ENCODE results near the gene CLEC16A. TPM values are rescaled to one million over a fixed set of nuclear protein-coding genes. Genes with fewer than 3 reads are reported as not detected.

CLEC16A gene
- total RNA-seq = 10 to 100 TPM; 20.2 to 28.8 (median 22.8) TPM

GRCh38 chr16:10944249-10945064 lies at the start of gene CLEC16A:
CLEC16A (plus strand) TSS chr16:10944564; CDS start chr16:10944718, 154 bp downstream.
- no peak for TF ChIP-seq CTCF (IDR thresholded peaks at IDR 0.05; ENCODE audit: low read depth)

DNA sequence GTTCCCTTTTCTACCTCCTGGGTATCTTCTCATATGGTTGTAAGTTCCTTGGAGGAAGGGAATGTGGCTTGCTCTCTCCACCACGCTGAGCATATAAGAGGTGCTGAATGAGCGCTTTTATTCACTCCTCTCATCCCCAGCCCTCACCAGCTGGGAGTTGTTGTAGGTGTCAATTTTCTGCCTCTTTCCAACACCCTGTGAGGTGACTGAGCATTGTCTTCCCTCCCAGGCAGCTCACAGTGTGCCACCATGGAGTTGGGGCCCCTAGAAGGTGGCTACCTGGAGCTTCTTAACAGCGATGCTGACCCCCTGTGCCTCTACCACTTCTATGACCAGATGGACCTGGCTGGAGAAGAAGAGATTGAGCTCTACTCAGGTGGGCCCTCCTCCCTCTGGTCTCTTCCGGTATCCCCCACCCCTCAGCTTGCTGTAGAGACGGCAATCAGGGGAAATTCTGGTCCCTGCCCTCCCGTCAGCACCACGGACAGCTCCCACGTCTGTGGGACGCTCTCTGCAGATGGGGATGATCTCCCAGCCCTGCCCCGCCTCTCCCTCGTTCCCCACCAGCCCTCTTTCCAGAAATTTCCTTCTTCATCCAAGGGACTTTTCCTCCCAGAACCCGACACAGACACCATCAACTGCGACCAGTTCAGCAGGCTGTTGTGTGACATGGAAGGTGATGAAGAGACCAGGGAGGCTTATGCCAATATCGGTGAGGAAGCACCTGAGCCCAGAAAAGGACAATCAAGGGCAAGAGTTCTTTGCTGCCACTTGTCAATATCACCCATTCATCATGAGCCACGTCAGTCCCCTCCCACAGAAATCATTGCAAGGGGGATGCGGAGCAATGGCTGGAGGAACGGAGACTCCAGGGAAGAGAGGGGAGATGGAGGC lies 49.1 kb upstream of the CLEC16A start:
- no peak for TF ChIP-seq CTCF (IDR thresholded peaks at IDR 0.05; ENCODE audit: low read depth)

DNA sequence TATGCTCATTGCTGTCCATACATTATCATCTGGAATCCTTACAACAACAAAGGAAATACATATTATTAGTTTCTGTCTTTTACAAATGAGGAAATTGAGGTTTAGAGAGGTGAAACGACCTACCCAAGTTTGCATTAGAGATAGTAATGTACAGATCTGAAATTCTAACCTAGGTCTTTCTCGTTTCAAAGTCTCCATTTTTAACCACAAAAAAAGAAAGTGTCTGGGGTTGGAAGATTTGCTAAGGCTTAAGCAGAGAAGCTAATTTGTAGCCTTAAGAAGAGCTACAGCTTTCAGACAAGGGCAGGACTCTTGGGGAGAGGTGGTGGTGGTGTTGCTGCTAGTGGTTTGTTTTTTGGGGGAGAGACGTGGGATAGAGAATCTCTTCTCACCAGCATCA lies 48.2 kb upstream of the CLEC16A start:
- TF ChIP-seq CTCF (IDR thresholded peaks at IDR 0.05; ENCODE audit: low read depth) = no peak

DNA sequence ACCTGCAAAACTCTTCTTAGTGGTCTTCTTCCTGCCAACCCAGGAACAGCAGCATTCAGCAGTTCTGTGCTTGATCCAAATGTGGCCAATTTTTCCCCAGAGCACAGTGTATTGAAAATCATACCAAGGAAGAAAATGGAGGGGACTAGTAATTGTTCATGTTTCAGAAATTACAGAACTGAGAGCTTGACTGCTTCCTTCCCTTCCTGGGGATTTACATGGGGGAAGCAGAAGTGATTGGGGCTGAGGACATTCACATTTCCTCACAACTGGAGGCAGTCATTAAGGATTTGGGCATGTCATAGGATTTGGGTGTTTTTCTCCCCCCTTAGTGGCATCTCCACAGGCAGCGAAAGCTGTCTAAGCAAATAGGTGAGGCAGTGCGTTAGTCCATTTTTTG lies 47.6 kb upstream of the CLEC16A start:
- no peak for TF ChIP-seq CTCF (IDR thresholded peaks at IDR 0.05; ENCODE audit: low read depth)

DNA sequence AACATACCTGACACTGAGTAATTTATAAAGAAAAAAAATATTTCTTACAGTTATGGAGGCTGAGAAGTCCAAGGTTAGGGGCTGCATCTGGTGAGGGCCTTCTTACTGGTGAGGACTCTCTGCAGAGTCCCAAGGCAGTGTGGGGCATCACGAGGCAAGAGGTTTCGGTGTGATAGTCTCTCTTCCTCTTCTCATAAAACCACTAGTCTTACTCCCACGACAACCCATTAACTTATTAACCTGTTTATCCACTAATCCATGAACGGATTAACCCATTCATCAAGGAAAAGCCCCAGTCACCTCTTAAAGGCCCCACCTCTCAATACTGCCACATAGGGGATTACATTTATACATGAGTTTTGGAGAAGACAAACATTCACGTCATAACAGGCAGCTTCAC lies 47.2 kb upstream of the CLEC16A start:
- TF ChIP-seq CTCF (IDR thresholded peaks at IDR 0.05; ENCODE audit: low read depth) = no peak

DNA sequence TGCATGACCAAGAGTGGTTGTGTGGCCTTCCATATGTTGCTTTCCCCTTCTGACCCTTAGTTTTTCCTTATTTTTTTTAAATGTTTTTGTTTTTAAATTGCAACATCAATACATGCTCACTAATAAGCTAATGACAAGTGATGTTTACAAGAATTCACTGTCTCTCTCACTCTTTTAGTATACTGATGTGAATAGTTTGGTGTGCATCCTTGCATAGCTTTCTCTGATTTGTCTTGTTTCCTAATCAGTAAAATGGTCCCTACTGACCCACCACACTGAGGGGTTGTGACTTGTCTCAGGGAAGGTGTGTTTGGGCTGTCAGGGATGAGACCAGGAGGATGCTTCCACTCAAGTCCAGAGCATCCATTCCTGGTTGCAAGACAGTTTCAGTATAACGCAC lies 41.4 kb upstream of the CLEC16A start:
- no peak for TF ChIP-seq CTCF (IDR thresholded peaks at IDR 0.05; ENCODE audit: low read depth)

DNA sequence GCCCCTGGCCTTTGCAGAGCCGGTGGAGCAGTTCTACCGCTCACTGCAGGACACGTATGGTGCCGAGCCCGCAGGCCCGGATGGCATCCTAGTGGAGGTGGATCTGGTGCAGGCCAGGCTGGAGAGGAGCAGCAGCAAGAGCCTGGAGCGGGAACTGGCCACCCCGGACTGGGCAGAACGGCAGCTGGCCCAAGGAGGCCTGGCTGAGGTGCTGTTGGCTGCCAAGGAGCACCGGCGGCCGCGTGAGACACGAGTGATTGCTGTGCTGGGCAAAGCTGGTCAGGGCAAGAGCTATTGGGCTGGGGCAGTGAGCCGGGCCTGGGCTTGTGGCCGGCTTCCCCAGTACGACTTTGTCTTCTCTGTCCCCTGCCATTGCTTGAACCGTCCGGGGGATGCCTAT lies 37.9 kb upstream of the CLEC16A start:
- no peak for TF ChIP-seq CTCF (IDR thresholded peaks at IDR 0.05; ENCODE audit: low read depth)
